ENCODE results near the gene NUDT21.

GRCh38 chr16:56419740-56420548 is 31.2 kb downstream of the NUDT21 start:
- TF ChIP-seq CTCF (conservative IDR thresholded peaks at IDR 0.05; ENCODE audit: low read depth, low read length): no peak; the same call in 1 of the 2 replicates
- TF ChIP-seq EZH2 (IDR thresholded peaks at IDR 0.05; ENCODE audit: low read length, unreplicated experiment): no peak
- TF ChIP-seq EZH2phosphoT487 (IDR thresholded peaks at IDR 0.05; ENCODE audit: borderline replicate concordance, low read length): no peak

Measured in PC-3 (cell line).